SU-DHL-6 (cell line): Measurements from ENCODE around the gene SART3.

Source experiments
- CTCF ChIP-seq: fragments of 200-600 bp; sonication (generic); IDR thresholded peaks from one replicate; pipeline ENCODE4 v1.5.1; 2017; ENCODE audit warnings: antibody characterized with exemption, mild to moderate bottlenecking, low read length, moderate library complexity; ENCODE audit not compliant: insufficient read depth, poor library complexity, severe bottlenecking
- EZH2phosphoT487 ChIP-seq: fragments of 200-600 bp; sonication (generic), shearing (Covaris generic); conservative IDR thresholded peaks from 2 replicates; pipeline ENCODE4 v1.6.1; 2018; ENCODE audit warnings: mild to moderate bottlenecking, antibody characterized with exemption, low read length, moderate library complexity, mixed read lengths

GRCh38 chr12:108578264-108578663 lies 17.3 kb upstream of the SART3 start:
- no peak for TF ChIP-seq CTCF
- TF ChIP-seq EZH2phosphoT487 = no peak
